K562 (cell line): ENCODE results near the gene EPHA4. TPM values are rescaled to one million over a fixed set of nuclear protein-coding genes. Genes with fewer than 3 reads are reported as not detected.

Experiments used
- ATAC-seq: fragments of 200-7000 bp; cut with Tn5 transposase; 3 replicates; pipeline ENCODE4 v1.9.1; 2020; ENCODE audit warnings: moderate library complexity
- Bru-seq: library from RNA; stranded (reverse); fragments of 400-500 nt; gene quantifications from one replicate; lab custom pipeline; 2021; lab: Mats Ljungman, UMichigan
- BruChase-seq, 2 experiments: library from RNA; stranded (reverse); fragments of 400-500 nt; gene quantifications; one replicate each; lab custom pipeline; 2021; lab: Mats Ljungman, UMichigan
- BruUV-seq: library from RNA; stranded (reverse); fragments of 400-500 nt; replicated peaks from 2 replicates; lab custom pipeline; 2021; lab: Mats Ljungman, UMichigan
- CTCF ChIA-PET: fragments of 300-600 bp; formaldehyde crosslinking; extraction: SDS; loops from one replicate; lab custom pipeline; 2021; ENCODE audit warnings: low intra/inter-chr PET ratio; lab: Yijun Ruan, JAX
- POLR2A ChIA-PET: fragments of 300-600, 350-650 bp; sonication (Branson Sonifier 250); formaldehyde crosslinking; extraction: SDS; loops from one replicate; lab custom pipeline; 2021; ENCODE audit warnings: antibody characterized with exemption, inconsistent platforms; lab: Yijun Ruan, JAX
- DNase-seq, 4 experiments: peaks; one replicate each; pipeline versions ENCODE4 v3.0.0 to v3.0.0-alpha.2; 2011 to 2018; ENCODE audit warnings: low spot score in 3 of 4, mixed read lengths in 3 of 4; ENCODE audit errors: extremely low read depth in 1 of 4
- FAIRE-seq: peaks from 2 replicates; lab custom pipeline; 2011; peaks lifted over from hg19 to GRCh38; lab: Jason Lieb, UNC
- H2AFZ ChIP-seq: 2 replicates; pipeline ENCODE4 v1.6.0; 2011; ENCODE audit warnings: low read depth, low read length, control low read depth, inconsistent platforms
- H3K27ac ChIP-seq: fragments of 200-600 bp; 3 replicates; pipeline ENCODE4 v1.8.0; 2011; ENCODE audit warnings: low read depth, mild to moderate bottlenecking, control low read depth, inconsistent platforms, low read length, moderate library complexity, mixed read lengths; ENCODE audit errors: extremely low read depth
- H3K27me3 ChIP-seq, 2 experiments: fragments of 300-600 bp in 1 of 2; 2 replicates in 1 of 2; 3 replicates in 1 of 2; pipeline versions ENCODE4 v1.6.0 to v1.8.0; 2011; ENCODE audit warnings: inconsistent platforms in 2 of 2, low read length in 2 of 2, mild to moderate bottlenecking in 1 of 2, mixed read lengths in 1 of 2, moderate library complexity in 1 of 2; ENCODE audit not compliant: control insufficient read depth in 2 of 2, insufficient read depth in 2 of 2
- H3K36me3 ChIP-seq: fragments of 300-600 bp; 3 replicates; pipeline ENCODE4 v1.8.0; 2011; ENCODE audit warnings: mild to moderate bottlenecking, low read length, inconsistent platforms; ENCODE audit not compliant: control insufficient read depth, insufficient read depth
- H3K4me1 ChIP-seq, 2 experiments: fragments of 200-600 bp in 1 of 2; replicated peaks in 1 of 2; 2 replicates in 1 of 2; 3 replicates in 1 of 2; pipeline versions ENCODE4 v1.5.1 to v1.8.0; 2011; ENCODE audit warnings: inconsistent platforms in 2 of 2, low read length in 2 of 2, mild to moderate bottlenecking in 1 of 2, mixed read lengths in 1 of 2, moderate library complexity in 1 of 2; ENCODE audit not compliant: control insufficient read depth in 2 of 2, insufficient read depth in 2 of 2
- H3K4me2 ChIP-seq: 2 replicates; pipeline ENCODE4 v1.6.1; 2011; ENCODE audit warnings: low read length, control low read depth, inconsistent platforms, mixed read lengths; ENCODE audit not compliant: insufficient read depth
- H3K4me3 ChIP-seq: fragments of 200-600 bp; sonication (generic), shearing (Covaris generic); 2 replicates; pipeline ENCODE4 v1.5.1; 2016; ENCODE audit warnings: control low read depth, inconsistent platforms
- H3K79me2 ChIP-seq: fragments of 200-600 bp; 3 replicates; pipeline ENCODE4 v1.8.0; 2011; ENCODE audit warnings: low read length, inconsistent platforms; ENCODE audit not compliant: control insufficient read depth, insufficient read depth
- H3K9ac ChIP-seq, 2 experiments: 2 replicates each; pipeline versions ENCODE4 v1.6.0 to v1.6.1; 2011; ENCODE audit warnings: low read depth in 2 of 2, low read length in 2 of 2, control low read depth in 1 of 2, inconsistent platforms in 1 of 2, mild to moderate bottlenecking in 1 of 2, mixed read lengths in 1 of 2; ENCODE audit not compliant: insufficient read depth in 1 of 2
- H3K9me1 ChIP-seq: one replicate; pipeline ENCODE4 v1.6.0; 2011; ENCODE audit warnings: inconsistent platforms, mild to moderate bottlenecking, low read length, moderate library complexity; ENCODE audit not compliant: control insufficient read depth, insufficient read depth
- H3K9me3 ChIP-seq: replicated peaks from 2 replicates; pipeline ENCODE4 v1.5.1; 2011; ENCODE audit warnings: low read depth, low read length, inconsistent platforms; ENCODE audit not compliant: control insufficient read depth, insufficient read depth
- H4K20me1 ChIP-seq: replicated peaks from 2 replicates; pipeline ENCODE4 v1.6.1; 2011; ENCODE audit warnings: low read length, inconsistent platforms, mixed read lengths; ENCODE audit not compliant: control insufficient read depth, insufficient read depth
- CAMTA2 ChIP-seq: fragments of 250-450 bp; sonication (Bioruptor Pico); conservative IDR thresholded peaks from 2 replicates; pipeline ENCODE4 v1.5.1; 2022
- CREB1 ChIP-seq, 2 experiments: sonication (generic) in 1 of 2; formaldehyde crosslinking in 1 of 2; IDR thresholded peaks; 2 replicates each; pipeline versions ENCODE4 v1.6.1 to v1.8.0; 2012 to 2022; ENCODE audit warnings: inconsistent platforms in 1 of 2, mild to moderate bottlenecking in 1 of 2, missing genetic modification reagents in 1 of 2, moderate library complexity in 1 of 2
- HDAC6 ChIP-seq: IDR thresholded peaks from 2 replicates; pipeline ENCODE4 v1.6.1; 2012; ENCODE audit warnings: low read depth, mild to moderate bottlenecking, control low read depth, inconsistent platforms, low read length, moderate library complexity
- POLR2A ChIP-seq: fragments of 450-650 bp; conservative IDR thresholded peaks from 2 replicates; pipeline ENCODE4 v1.6.1; 2016
- SMARCA4 ChIP-seq: fragments of 450-650 bp; IDR thresholded peaks from 2 replicates; pipeline ENCODE4 v1.6.1; 2016
- TAF15 ChIP-seq: fragments of 200-400 bp; formaldehyde crosslinking; IDR thresholded peaks from 2 replicates; pipeline ENCODE4 v1.6.1; 2017; ENCODE audit warnings: mild to moderate bottlenecking, low read depth, low read length, moderate library complexity
- TAF9B ChIP-seq: fragments of 450-650 bp; IDR thresholded peaks from 2 replicates; pipeline ENCODE4 v1.6.1; 2018; ENCODE audit warnings: mild to moderate bottlenecking; ENCODE audit not compliant: partially characterized antibody
- ZNF395 ChIP-seq: fragments of 200-800 bp; sonication (Bioruptor generic); IDR thresholded peaks from 2 replicates; pipeline ENCODE4 v1.6.1; 2017; ENCODE audit warnings: missing genetic modification characterization, missing compliant biosample characterization
- ZNF76 ChIP-seq: fragments of 250-450 bp; sonication (Bioruptor Pico); IDR thresholded peaks from 2 replicates; pipeline ENCODE4 v1.4.0; 2020; ENCODE audit warnings: mild to moderate bottlenecking, moderate library complexity, borderline replicate concordance
- ZSCAN29 ChIP-seq: fragments of 450-650 bp; IDR thresholded peaks from 2 replicates; pipeline ENCODE4 v1.6.1; 2017
- WGBS: fragments of 100-300 bp; shearing (Covaris generic); methylation state at CpG from one replicate; pipeline ENCODE4 v1.1.6; 2016; ENCODE audit warnings: low coverage, mixed read lengths; ENCODE audit not compliant: insufficient coverage; ENCODE audit errors: missing lambda C conversion rate; 5-methylcytosine and 5-hydroxymethylcytosine counted together
- in situ Hi-C: fragments of 300-500 bp; cut with MboI; formaldehyde crosslinking; loops from 4 replicates; pipeline ENCODE4 v1.15.0; 2018; ENCODE audit warnings: inconsistent platforms, mixed read lengths
- intact Hi-C: fragments of 100-400 bp; cut with micrococcal nuclease; formaldehyde crosslinking; loops from 2 replicates; pipeline ENCODE4 v1.14.2; 2022
- long read RNA-seq, 3 experiments: library from polyadenylated mRNA in 2 of 3; library from RNA in 1 of 3; unstranded in 2 of 3; stranded (forward) in 1 of 3; transcript quantifications; one replicate each; pipeline ENCODE4 v2.0.0, GENCODE V29; 2019 to 2022
- polyA minus RNA-seq, 3 experiments: library from RNA; depleted of rRNA, polyadenylated mRNA; stranded (reverse); fragments of >200 nt; gene quantifications; 2 replicates each; pipeline ENCODE4 v1.2.3, GENCODE V29; 2011
- polyA plus RNA-seq, 8 experiments: library from polyadenylated mRNA; depleted of rRNA in 4 of 8; stranded (reverse) in 5 of 8; unstranded in 3 of 8; fragments of >200 nt; fragmentation: Nextera tagmentation in 2 of 8; fragmentation: Illumina TruSeq in 1 of 8; extraction: Ambion mirVana in 2 of 8; extraction: Trizol in 1 of 8; gene quantifications; 2 replicates each; pipeline versions ENCODE4 v1.2.1 to v1.2.3, GENCODE V29; 2011 to 2014; ENCODE audit warnings: inconsistent platforms in 1 of 8, missing spikeins in 1 of 8
- total RNA-seq, 7 experiments: library from RNA; depleted of rRNA in 6 of 7; stranded (reverse); fragments of >200 nt in 6 of 7; fragmentation: Illumina TruSeq in 2 of 7; extraction: Trizol in 2 of 7; gene quantifications; 2 replicates each; pipeline versions ENCODE4 v1.2.1 to v1.2.3, GENCODE V29; 2011 to 2021; ENCODE audit warnings: low replicate concordance in 1 of 7
- TF ChIP-seq, protein P1 (sequence below): fragments of 450-650 bp; IDR thresholded peaks from 2 replicates; pipeline ENCODE4 v1.6.1; 2016

EPHA4 gene
- total RNA-seq (2011; cell fraction: chromatin; rRNA removed; ENCODE audit: low replicate concordance) = not detected in 2 replicates
- total RNA-seq (2011; cell fraction: nucleolus; rRNA removed) = not detected in 2 replicates
- total RNA-seq (2011; cell fraction: nucleoplasm; rRNA removed) = not detected in 2 replicates
- total RNA-seq (2014; rRNA removed) = not detected in 2 replicates
- total RNA-seq (2014; rRNA removed; fragmentation: Illumina TruSeq; extraction: Trizol) = not detected in 2 replicates
- total RNA-seq (2015; rRNA removed; fragmentation: Illumina TruSeq; extraction: Trizol) = not detected in 2 replicates
- total RNA-seq (2021) = 0.09 TPM in 2 replicates
- polyA plus RNA-seq (2011; rRNA removed) = not detected in 2 replicates
- not detected in 2 replicates for polyA plus RNA-seq (2011; cell fraction: cytosol; rRNA removed)
- not detected in 2 replicates for polyA plus RNA-seq (2011; cell fraction: nucleus; rRNA removed)
- polyA plus RNA-seq (2012) = 0.10 TPM in 1 of 2 replicates, not detected in the other
- not detected in 2 replicates for polyA plus RNA-seq (2014; fragmentation: Illumina TruSeq; extraction: Trizol)
- under 1 TPM; 0.07 TPM for polyA plus RNA-seq (2014; fragmentation: Nextera tagmentation; extraction: Ambion mirVana)
- polyA plus RNA-seq (2014; rRNA removed) = not detected in 2 replicates
- polyA minus RNA-seq (2011; rRNA and poly(A)+ RNA removed) = not detected in 2 replicates
- polyA minus RNA-seq (2011; cell fraction: cytosol; rRNA and poly(A)+ RNA removed) = not detected in 2 replicates
- polyA minus RNA-seq (2011; cell fraction: nucleus; rRNA and poly(A)+ RNA removed) = not detected in 2 replicates
- percentile 2 among the genes with signal in this experiment for Bru-seq, nascent RNA
- BruChase-seq, experiment 1, labeled RNA remaining after a 2-hour chase = percentile 1 among the genes with signal in this experiment
- BruChase-seq, experiment 2, labeled RNA remaining after a 6-hour chase = percentile 1 among the genes with signal in this experiment
- long read RNA-seq, experiment 1 = 0 reads
- long read RNA-seq, experiment 2 = 0 reads
- long read RNA-seq, experiment 3 = 0 reads

DNA sequence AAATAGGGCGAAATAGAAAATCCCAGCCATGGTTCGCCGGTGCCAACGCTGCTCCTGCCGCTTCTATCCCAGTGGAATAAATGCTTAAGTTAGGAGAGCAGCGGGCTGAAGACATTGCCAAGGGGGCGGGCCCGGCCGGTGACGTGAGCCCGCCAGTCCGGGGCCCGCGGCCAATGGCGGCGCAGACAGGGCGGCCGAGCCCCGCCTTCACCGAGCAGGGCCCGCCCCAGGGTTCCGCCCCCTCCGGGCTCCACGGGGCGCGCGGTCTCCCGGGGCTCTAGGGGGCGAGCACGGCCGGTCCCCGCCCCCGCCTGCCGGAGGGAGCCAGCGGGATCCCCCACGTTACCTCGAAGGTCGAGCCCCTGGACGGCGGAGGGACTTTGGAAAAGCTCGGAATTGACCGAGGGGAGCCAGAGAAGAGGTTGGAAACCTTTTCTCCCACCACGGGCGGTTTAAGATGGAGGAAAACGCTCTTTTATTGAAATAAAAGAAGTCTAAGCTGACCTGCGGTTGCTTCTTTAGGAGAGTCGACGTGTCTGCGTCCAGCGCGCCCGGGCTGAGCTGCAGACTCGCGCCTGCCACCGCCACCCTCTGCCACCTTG is at the start of gene EPHA4:
Gene EPHA4 (minus strand): TSS at position 86 of the 602 bp plus-strand sequence. CDS start 56 bp downstream, at position 30.
- H3K4me3 ChIP-seq = no peak within 1 kb of the TSS
- no peaks in the 10 kb centered on the region for H4K20me1 ChIP-seq
- in situ Hi-C loops = no loop called here
- no peaks in the 10 kb centered on the region for H3K9me3 ChIP-seq
- no peak within 1 kb of the TSS for H3K4me2 ChIP-seq
- DNase-seq (peak; percentile 23 to 70 (median 68)), FAIRE-seq (no peak), ATAC-seq (peak; percentile 98)
- peaks cover 0 to 25% of the 10 kb centered on the region in 2 experiments; a peak in 1 of 5 replicates for H3K4me1 ChIP-seq
- no TSS peak for BruUV-seq
- H3K9ac ChIP-seq = no peak within 1 kb of the TSS; a peak in 1 of 4 replicates
- H3K27ac ChIP-seq = no peak within 1 kb of the TSS
- H3K9me1 ChIP-seq = no peaks in the 10 kb centered on the region
- intact Hi-C loops = loop anchor here (5.0 kb wide), 2 partner anchors 885 to 1835 kb away; no protein-coding TSS in a partner anchor
- H2AFZ ChIP-seq = no peak within 1 kb of the TSS
- TF ChIP-seq SMARCA4 = no peak
- no peak for TF ChIP-seq HDAC6
- no peak for TF ChIP-seq POLR2A
- TF ChIP-seq ZNF76 = no peak
- TF ChIP-seq CAMTA2 (CRISPR knock-in tag) = no peak
- no peak for TF ChIP-seq TAF15
- peak; percentile 18; the same call in 1 of the 2 replicates for TF ChIP-seq CREB1 (IDR thresholded peaks at IDR 0.05)
- no peak for TF ChIP-seq CREB1 (CRISPR knock-in tag; IDR thresholded peaks at IDR 0.05)
- TF ChIP-seq ZSCAN29 = no peak
- no peak for TF ChIP-seq ZNF395 (CRISPR knock-in tag)
- TF ChIP-seq TAF9B = no peak
- TF ChIP-seq, protein P1, sequence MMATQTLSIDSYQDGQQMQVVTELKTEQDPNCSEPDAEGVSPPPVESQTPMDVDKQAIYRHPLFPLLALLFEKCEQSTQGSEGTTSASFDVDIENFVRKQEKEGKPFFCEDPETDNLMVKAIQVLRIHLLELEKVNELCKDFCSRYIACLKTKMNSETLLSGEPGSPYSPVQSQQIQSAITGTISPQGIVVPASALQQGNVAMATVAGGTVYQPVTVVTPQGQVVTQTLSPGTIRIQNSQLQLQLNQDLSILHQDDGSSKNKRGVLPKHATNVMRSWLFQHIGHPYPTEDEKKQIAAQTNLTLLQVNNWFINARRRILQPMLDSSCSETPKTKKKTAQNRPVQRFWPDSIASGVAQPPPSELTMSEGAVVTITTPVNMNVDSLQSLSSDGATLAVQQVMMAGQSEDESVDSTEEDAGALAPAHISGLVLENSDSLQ = peak; percentile 81
- no peaks in the 10 kb centered on the region for H3K79me2 ChIP-seq
- no peaks in the 10 kb centered on the region for H3K36me3 ChIP-seq
- ChIA-PET POLR2A (no interaction called here), CTCF (no interaction called here)
- H3K27me3 ChIP-seq = no peaks in the 10 kb centered on the region; a peak in 1 of 5 replicates
- WGBS = 14% methylated on average over 8 of the region's 55 CpGs
